ENCODE measurements around the gene LRRC46. TPM values are rescaled to one million over a fixed set of nuclear protein-coding genes. Genes with fewer than 3 reads are reported as not detected.

LRRC46 gene
- total and polyA plus RNA-seq, 9 of the 15 experiments (the other 6 are each of a cell fraction or from before 2014, with no cell fraction given), result 0.39 to 1.4 (median 0.53) TPM; not detected in 1

DNA sequence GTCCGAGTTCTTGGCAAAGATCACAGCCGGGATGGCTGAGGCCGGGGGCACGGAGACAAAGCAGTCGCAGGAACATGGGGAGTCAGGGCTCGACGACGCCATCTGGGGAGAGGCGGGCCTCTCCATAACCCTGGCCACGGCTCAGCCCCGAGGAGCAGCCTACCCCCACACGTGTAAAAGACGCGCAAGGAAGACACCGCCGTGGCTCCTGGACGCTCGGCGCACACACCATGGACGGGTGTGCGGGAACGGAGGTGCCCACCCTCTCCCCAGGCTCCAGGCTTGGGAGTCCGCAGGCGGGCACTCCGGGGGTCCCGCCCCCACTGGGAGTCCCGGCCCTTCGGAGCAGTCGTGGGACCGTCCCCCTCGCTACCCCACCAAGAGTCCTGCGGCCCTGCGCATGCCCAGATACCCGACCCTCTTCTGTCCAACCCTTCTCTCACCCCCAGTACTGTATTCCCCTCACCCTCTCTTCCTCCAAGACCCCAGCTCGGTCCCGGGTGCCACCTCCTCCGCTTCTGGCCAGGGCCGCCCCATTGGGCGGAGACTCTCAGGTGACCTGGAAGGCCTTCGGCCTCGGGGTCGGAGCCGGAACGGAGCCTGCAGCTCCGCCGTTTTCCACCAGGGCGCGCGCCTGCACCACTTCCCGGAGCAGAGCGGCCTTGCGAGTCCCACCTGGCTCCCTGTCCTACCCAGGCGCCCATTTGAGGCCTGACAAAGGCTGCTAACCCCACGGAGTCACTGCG, 9.4 kb downstream of the LRRC46 start, which contains the start of gene SCRN2 (continued):
- TF ChIP-seq, protein P1, sequence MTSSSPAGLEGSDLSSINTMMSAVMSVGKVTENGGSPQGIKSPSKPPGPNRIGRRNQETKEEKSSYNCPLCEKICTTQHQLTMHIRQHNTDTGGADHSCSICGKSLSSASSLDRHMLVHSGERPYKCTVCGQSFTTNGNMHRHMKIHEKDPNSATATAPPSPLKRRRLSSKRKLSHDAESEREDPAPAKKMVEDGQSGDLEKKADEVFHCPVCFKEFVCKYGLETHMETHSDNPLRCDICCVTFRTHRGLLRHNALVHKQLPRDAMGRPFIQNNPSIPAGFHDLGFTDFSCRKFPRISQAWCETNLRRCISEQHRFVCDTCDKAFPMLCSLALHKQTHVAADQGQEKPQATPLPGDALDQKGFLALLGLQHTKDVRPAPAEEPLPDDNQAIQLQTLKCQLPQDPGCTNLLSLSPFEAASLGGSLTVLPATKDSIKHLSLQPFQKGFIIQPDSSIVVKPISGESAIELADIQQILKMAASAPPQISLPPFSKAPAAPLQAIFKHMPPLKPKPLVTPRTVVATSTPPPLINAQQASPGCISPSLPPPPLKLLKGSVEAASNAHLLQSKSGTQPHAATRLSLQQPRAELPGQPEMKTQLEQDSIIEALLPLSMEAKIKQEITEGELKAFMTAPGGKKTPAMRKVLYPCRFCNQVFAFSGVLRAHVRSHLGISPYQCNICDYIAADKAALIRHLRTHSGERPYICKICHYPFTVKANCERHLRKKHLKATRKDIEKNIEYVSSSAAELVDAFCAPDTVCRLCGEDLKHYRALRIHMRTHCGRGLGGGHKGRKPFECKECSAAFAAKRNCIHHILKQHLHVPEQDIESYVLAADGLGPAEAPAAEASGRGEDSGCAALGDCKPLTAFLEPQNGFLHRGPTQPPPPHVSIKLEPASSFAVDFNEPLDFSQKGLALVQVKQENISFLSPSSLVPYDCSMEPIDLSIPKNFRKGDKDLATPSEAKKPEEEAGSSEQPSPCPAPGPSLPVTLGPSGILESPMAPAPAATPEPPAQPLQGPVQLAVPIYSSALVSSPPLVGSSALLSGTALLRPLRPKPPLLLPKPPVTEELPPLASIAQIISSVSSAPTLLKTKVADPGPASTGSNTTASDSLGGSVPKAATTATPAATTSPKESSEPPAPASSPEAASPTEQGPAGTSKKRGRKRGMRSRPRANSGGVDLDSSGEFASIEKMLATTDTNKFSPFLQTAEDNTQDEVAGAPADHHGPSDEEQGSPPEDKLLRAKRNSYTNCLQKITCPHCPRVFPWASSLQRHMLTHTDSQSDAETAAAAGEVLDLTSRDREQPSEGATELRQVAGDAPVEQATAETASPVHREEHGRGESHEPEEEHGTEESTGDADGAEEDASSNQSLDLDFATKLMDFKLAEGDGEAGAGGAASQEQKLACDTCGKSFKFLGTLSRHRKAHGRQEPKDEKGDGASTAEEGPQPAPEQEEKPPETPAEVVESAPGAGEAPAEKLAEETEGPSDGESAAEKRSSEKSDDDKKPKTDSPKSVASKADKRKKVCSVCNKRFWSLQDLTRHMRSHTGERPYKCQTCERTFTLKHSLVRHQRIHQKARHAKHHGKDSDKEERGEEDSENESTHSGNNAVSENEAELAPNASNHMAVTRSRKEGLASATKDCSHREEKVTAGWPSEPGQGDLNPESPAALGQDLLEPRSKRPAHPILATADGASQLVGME (CRISPR knock-in tag; IDR thresholded peaks at IDR 0.05), result no peak; the same call in 1 of the 2 replicates
- TF ChIP-seq ZKSCAN1 (IDR thresholded peaks at IDR 0.05; ENCODE audit: low read depth, low read length) (peak; percentile 46; the same call in 1 of the 2 replicates), TCF15 (CRISPR knock-in tag; IDR thresholded peaks at IDR 0.05) (no peak), DIDO1 (tag; IDR thresholded peaks at IDR 0.05; ENCODE audit: low read depth) (no peak; the same call in 1 of the 2 replicates), ZBTB7A (IDR thresholded peaks at IDR 0.05; ENCODE audit: borderline replicate concordance, control insufficient read depth, low read depth, low read length) (peak; percentile 92), NFRKB (IDR thresholded peaks at IDR 0.05; ENCODE audit: low read depth) (no peak), ZNF551 (CRISPR knock-in tag; IDR thresholded peaks at IDR 0.05) (no peak), ZNF165 (CRISPR knock-in tag; IDR thresholded peaks at IDR 0.05; ENCODE audit: borderline replicate concordance) (no peak; the same call in 1 of the 2 replicates), ZC3H11A (IDR thresholded peaks at IDR 0.05; ENCODE audit: low read depth, low read length) (no peak), BRD9 (IDR thresholded peaks at IDR 0.05; ENCODE audit: low read depth, partially characterized antibody) (peak; percentile 59), LEF1 (IDR thresholded peaks at IDR 0.05) (no peak), ZSCAN29 (IDR thresholded peaks at IDR 0.05) (no peak), STAG1 (CRISPR knock-in tag; IDR thresholded peaks at IDR 0.05; ENCODE audit: borderline replicate concordance) (peak; percentile 98), POLR2AphosphoS2 (IDR thresholded peaks at IDR 0.05; ENCODE audit: low read length) (no peak), RAD51 (IDR thresholded peaks at IDR 0.05; ENCODE audit: borderline replicate concordance, low read depth) (peak; percentile 51; the same call in 1 of the 2 replicates), ZFX (CRISPR knock-in tag; IDR thresholded peaks at IDR 0.05) (peak; percentile 97), YY1 (IDR thresholded peaks at IDR 0.05; ENCODE audit: borderline replicate concordance in 1 of 3, control insufficient read depth in 1 of 3, extremely low read depth in 1 of 3, insufficient read depth in 3 of 3, insufficient read length in 1 of 3, insufficient replicate concordance in 2 of 3, low read depth in 1 of 3, low read length in 2 of 3) (peak in 2 of 3 experiments; percentile 50 to 64), PHB (CRISPR knock-in tag; IDR thresholded peaks at IDR 0.05) (no peak), CCAR2 (IDR thresholded peaks at IDR 0.05; ENCODE audit: low read depth, low read length) (no peak), SAP30 (IDR thresholded peaks at IDR 0.05; ENCODE audit: borderline replicate concordance, insufficient read depth, low read depth, low read length, poor library complexity, severe bottlenecking) (peak; percentile 85), HDAC2 (IDR thresholded peaks at IDR 0.05) (0 out of 2 replicates have a peak, but pooled peaks have one; percentile 17), CHD4 (IDR thresholded peaks at IDR 0.05; ENCODE audit: insufficient read depth, insufficient replicate concordance, low read depth, low read length, poor library complexity, severe bottlenecking) (no peak), ZNF717 (CRISPR knock-in tag; IDR thresholded peaks at IDR 0.05) (no peak)
